Progenitor cell of endocrine pancreas (in vitro differentiated cells): ENCODE results near the gene C4orf50. TPM values are rescaled to one million over a fixed set of nuclear protein-coding genes. Genes with fewer than 3 reads are reported as not detected.
A peak's percentile ranks its signal among the peaks of the same experiment; 100 is the strongest.

ENCODE experiments used
- DNase-seq: peaks from one replicate; pipeline ENCODE4 v3.0.0; 2021; ENCODE audit warnings: low spot score; ENCODE audit not compliant: unreplicated experiment
- H3K27ac Mint-ChIP-seq: 2 replicates; pipeline ENCODE4 v1.8.0; 2021; ENCODE audit warnings: mild to moderate bottlenecking, moderate library complexity, mixed read lengths
- H3K27me3 Mint-ChIP-seq: 2 replicates; pipeline ENCODE4 v1.8.0; 2021; ENCODE audit warnings: mixed read lengths
- H3K36me3 Mint-ChIP-seq: 2 replicates; pipeline ENCODE4 v1.8.0; 2022; ENCODE audit warnings: mixed read lengths; ENCODE audit not compliant: insufficient read depth
- H3K4me1 Mint-ChIP-seq: 2 replicates; pipeline ENCODE4 v1.8.0; 2021; ENCODE audit warnings: low read depth, mixed read lengths
- H3K4me3 Mint-ChIP-seq: 2 replicates; pipeline ENCODE4 v1.8.0; 2021; ENCODE audit warnings: low read depth, mild to moderate bottlenecking, moderate library complexity, mixed read lengths
- H3K9me3 Mint-ChIP-seq: 2 replicates; pipeline ENCODE4 v1.8.0; 2021; ENCODE audit warnings: low read depth, mixed read lengths
- CTCF ChIP-seq: fragments of 200-600 bp; sonication (generic); IDR thresholded peaks from one replicate; pipeline ENCODE4 v1.5.0; 2021; ENCODE audit warnings: antibody characterized with exemption, mild to moderate bottlenecking; ENCODE audit not compliant: unreplicated experiment
- total RNA-seq: library from RNA; stranded (reverse); gene quantifications from 2 replicates; pipeline ENCODE4 v1.2.1, GENCODE V29; 2021

The C4orf50 gene
- total RNA-seq, 1 donor from 2014 or later: 0.19 TPM

- DNase-seq: no peak
- Mint-ChIP-seq H3K4me1 (no peaks in the 10 kb centered on the region), H3K27me3 (peaks cover 17% of the 10 kb centered on the region), H3K27ac (no peak overlapping the region), H3K9me3 (no peaks in the 10 kb centered on the region), H3K4me3 (no peak overlapping the region), H3K36me3 (no peaks in the 10 kb centered on the region)
- TF ChIP-seq CTCF: no peak
These were observed 12.4 kb upstream of the C4orf50 start for GRCh38 chr4:6030679-6031078.

- no peaks in the 10 kb centered on the region for H3K9me3 Mint-ChIP-seq
- no peaks in the 10 kb centered on the region for H3K4me1 Mint-ChIP-seq
These were observed 11.0 kb upstream of the C4orf50 start for GRCh38 chr4:6029254-6029653.

GRCh38 chr4:6028168-6028567, 9.9 kb upstream of the C4orf50 start:
- Mint-ChIP-seq H3K27me3 (peaks cover 18% of the 10 kb centered on the region), H3K4me3 (no peak overlapping the region), H3K36me3 (no peaks in the 10 kb centered on the region), H3K27ac (no peak overlapping the region), H3K9me3 (no peaks in the 10 kb centered on the region), H3K4me1 (no peaks in the 10 kb centered on the region)
- no peak for TF ChIP-seq CTCF
- no peak for DNase-seq

More at GRCh38 chr4:6029254-6029653, 11.0 kb upstream of the C4orf50 start:
- Mint-ChIP-seq H3K36me3 (no peaks in the 10 kb centered on the region), H3K4me3 (no peak overlapping the region), H3K27me3 (peaks cover 12% of the 10 kb centered on the region), H3K27ac (no peak overlapping the region)
- no peak for DNase-seq
- no peak for TF ChIP-seq CTCF

GRCh38 chr4:6027392-6027791, 9.2 kb upstream of the C4orf50 start:
- Mint-ChIP-seq H3K27me3 (peaks cover 16% of the 10 kb centered on the region), H3K27ac (no peak overlapping the region), H3K4me3 (no peak overlapping the region), H3K4me1 (no peaks in the 10 kb centered on the region), H3K36me3 (no peaks in the 10 kb centered on the region), H3K9me3 (no peaks in the 10 kb centered on the region)
- TF ChIP-seq CTCF: no peak
- no peak for DNase-seq

GRCh38 chr4:6024313-6024960, 6.2 kb upstream of the C4orf50 start:
- no peaks in the 10 kb centered on the region for H3K4me1 Mint-ChIP-seq
- H3K27ac Mint-ChIP-seq: peak overlapping the region; percentile 26
- H3K36me3 Mint-ChIP-seq: no peaks in the 10 kb centered on the region
- no peaks in the 10 kb centered on the region for H3K9me3 Mint-ChIP-seq
- no peak for TF ChIP-seq CTCF
- no peak overlapping the region for H3K4me3 Mint-ChIP-seq
- no peak for DNase-seq
- H3K27me3 Mint-ChIP-seq: peaks cover 22% of the 10 kb centered on the region
